D721Med (cell line): ENCODE data around the gene EIF4E.
"Not testable (repeated sequence)": the region's sequence is repeated elsewhere in the genome, so short reads cannot be mapped to it uniquely, and the experiment has no call there.

ENCODE experiments used
- DNase-seq: peaks from one replicate; pipeline ENCODE4 v3.0.0; 2011; ENCODE audit warnings: low spot score; ENCODE audit not compliant: insufficient read length
- FAIRE-seq: peaks from 2 replicates; lab custom pipeline; 2011; peaks lifted over from hg19 to GRCh38; lab: Jason Lieb, UNC
- CTCF ChIP-seq: IDR thresholded peaks from 2 replicates; pipeline ENCODE4 v1.5.1; 2012; ENCODE audit warnings: mild to moderate bottlenecking, control low read depth; ENCODE audit not compliant: insufficient read depth; ENCODE audit errors: missing control alignments

The EIF4E gene

GRCh38 chr4:98930311-98930865, 1.5 kb upstream of the EIF4E start:
- DNase-seq (no peak), FAIRE-seq (no peak)
- TF ChIP-seq CTCF, result no peak

GRCh38 chr4:98929341-98930267, 671 bp upstream of the EIF4E start:
- DNase-seq (no peak), FAIRE-seq (no peak)
- no peak for TF ChIP-seq CTCF

- no peak for TF ChIP-seq CTCF
- no peak for FAIRE-seq
- DNase-seq, result no peak
These were observed 815 bp downstream of the EIF4E start for GRCh38 chr4:98928131-98928504.

DNA sequence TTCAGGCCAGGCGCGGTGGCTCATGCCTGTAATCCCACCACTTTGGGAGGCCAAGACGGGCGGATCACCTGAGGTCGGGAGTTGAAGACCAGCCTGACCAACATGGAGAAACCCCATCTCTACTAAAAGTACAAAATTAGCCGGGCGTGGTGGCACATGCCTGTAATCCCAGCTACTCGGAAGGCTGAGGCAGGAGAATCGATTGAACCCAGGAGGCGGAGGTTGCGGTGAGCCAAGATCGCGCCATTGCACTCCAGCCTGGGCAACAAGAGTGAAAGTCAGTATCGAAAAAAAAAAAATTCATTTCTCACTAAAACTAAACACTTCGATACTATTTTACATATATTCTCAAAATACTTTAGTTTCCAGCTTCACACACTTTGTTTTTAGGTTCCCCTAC, 2.7 kb downstream of the EIF4E start:
- not testable (repeated sequence) for FAIRE-seq, DNase-seq

- no peak for FAIRE-seq
- DNase-seq, result no peak
- no peak for TF ChIP-seq CTCF
These were observed 7.6 kb downstream of the EIF4E start for GRCh38 chr4:98921292-98921691.

- no peak for FAIRE-seq
- no peak for DNase-seq
These were observed 8.9 kb downstream of the EIF4E start for GRCh38 chr4:98919996-98920395.

DNA sequence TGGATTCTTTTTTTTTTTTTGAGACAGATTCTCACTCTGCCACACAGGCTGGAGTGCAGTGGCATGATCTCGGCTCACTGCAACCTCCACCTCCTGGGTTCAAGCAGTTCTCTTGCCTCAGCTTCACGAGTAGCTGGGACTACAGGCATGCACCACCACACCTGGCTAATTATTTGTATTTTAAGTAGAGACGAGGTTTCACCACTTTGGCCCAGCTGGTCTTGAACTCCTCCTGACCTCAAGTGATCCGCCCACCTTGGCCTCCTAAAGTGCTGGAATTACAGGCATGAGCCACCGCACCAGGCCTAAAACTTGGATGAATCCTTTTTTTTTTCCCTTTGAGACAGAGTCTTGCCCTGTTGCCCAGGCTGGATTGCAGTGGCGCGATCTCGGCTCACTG, 18.2 kb downstream of the EIF4E start:
- not testable (repeated sequence) for FAIRE-seq, DNase-seq

More at GRCh38 chr4:98919996-98920395, 8.9 kb downstream of the EIF4E start:
- no peak for TF ChIP-seq CTCF
